Smooth muscle cell (in vitro differentiated cells): ENCODE data around the gene GNB3. TPM values are rescaled to one million over a fixed set of nuclear protein-coding genes. Genes with fewer than 3 reads are reported as not detected.

Source experiments
- DNase-seq: peaks from one replicate; lab custom pipeline; 2025; ENCODE audit not compliant: unreplicated experiment; lab: John Stamatoyannopoulos, UW
- H2AFZ ChIP-seq: fragments of 200-600 bp; sonication (generic); 2 replicates; pipeline ENCODE4 v1.6.0; 2016; ENCODE audit warnings: antibody characterized with exemption, low read depth, mild to moderate bottlenecking
- H3F3A ChIP-seq: fragments of 200-600 bp; sonication (generic); 2 replicates; pipeline ENCODE4 v1.6.0; 2017; ENCODE audit warnings: antibody characterized with exemption, low read depth
- H3K27ac ChIP-seq: fragments of 200-600 bp; sonication (generic); 2 replicates; pipeline ENCODE4 v1.5.1; 2016; ENCODE audit warnings: low read depth, mild to moderate bottlenecking
- H3K27me3 ChIP-seq: fragments of 200-600 bp; sonication (generic); 2 replicates; pipeline ENCODE4 v1.6.1; 2016; ENCODE audit warnings: low read depth, mild to moderate bottlenecking
- H3K36me3 ChIP-seq: fragments of 200-600 bp; sonication (generic); 2 replicates; pipeline ENCODE4 v1.5.1; 2016; ENCODE audit warnings: low read depth
- H3K4me1 ChIP-seq: fragments of 200-600 bp; sonication (generic); 2 replicates; pipeline ENCODE4 v1.5.1; 2016; ENCODE audit warnings: low read depth
- H3K4me2 ChIP-seq: fragments of 200-600 bp; sonication (generic); 2 replicates; pipeline ENCODE4 v1.6.0; 2016; ENCODE audit warnings: mild to moderate bottlenecking
- H3K4me3 ChIP-seq: fragments of 200-600 bp; sonication (generic); 2 replicates; pipeline ENCODE4 v1.5.1; 2016; ENCODE audit warnings: mild to moderate bottlenecking
- H3K79me2 ChIP-seq: fragments of 200-600 bp; sonication (generic); 2 replicates; pipeline ENCODE4 v1.6.0; 2016; ENCODE audit warnings: low read depth, mild to moderate bottlenecking
- H3K9ac ChIP-seq: fragments of 200-600 bp; sonication (generic); 2 replicates; pipeline ENCODE4 v1.6.0; 2016; ENCODE audit warnings: low read depth
- H3K9me3 ChIP-seq: fragments of 200-600 bp; sonication (generic); replicated peaks from 2 replicates; pipeline ENCODE4 v1.5.1; 2016; ENCODE audit warnings: low read depth
- H4K20me1 ChIP-seq: fragments of 200-600 bp; sonication (generic); 2 replicates; pipeline ENCODE4 v1.6.0; 2016; ENCODE audit warnings: low read depth
- WGBS: methylation state at CpG from one replicate; pipeline ENCODE4 v1.1.7; 2016; ENCODE audit warnings: low lambda C conversion rate; 5-methylcytosine and 5-hydroxymethylcytosine counted together
- polyA plus RNA-seq: library from polyadenylated mRNA; unstranded; fragments of >200 nt; fragmentation: Nextera tagmentation; extraction: Ambion mirVana; gene quantifications from 2 replicates; pipeline ENCODE4 v1.2.1, GENCODE V29; 2016
- total RNA-seq: library from RNA; depleted of rRNA; stranded (reverse); fragments of >200 nt; gene quantifications from 2 replicates; pipeline ENCODE4 v1.2.3, GENCODE V29; 2014
- TF ChIP-seq, protein P1 (sequence below): fragments of 200-600 bp; sonication (generic); IDR thresholded peaks from 2 replicates; pipeline ENCODE4 v1.5.1; 2017; ENCODE audit warnings: borderline replicate concordance, mild to moderate bottlenecking, antibody characterized with exemption; ENCODE audit not compliant: insufficient read depth, poor library complexity, severe bottlenecking

GNB3 gene
- total and polyA plus RNA-seq, 2 experiments from 2014 or later: 6.2 to 6.3 TPM

DNA sequence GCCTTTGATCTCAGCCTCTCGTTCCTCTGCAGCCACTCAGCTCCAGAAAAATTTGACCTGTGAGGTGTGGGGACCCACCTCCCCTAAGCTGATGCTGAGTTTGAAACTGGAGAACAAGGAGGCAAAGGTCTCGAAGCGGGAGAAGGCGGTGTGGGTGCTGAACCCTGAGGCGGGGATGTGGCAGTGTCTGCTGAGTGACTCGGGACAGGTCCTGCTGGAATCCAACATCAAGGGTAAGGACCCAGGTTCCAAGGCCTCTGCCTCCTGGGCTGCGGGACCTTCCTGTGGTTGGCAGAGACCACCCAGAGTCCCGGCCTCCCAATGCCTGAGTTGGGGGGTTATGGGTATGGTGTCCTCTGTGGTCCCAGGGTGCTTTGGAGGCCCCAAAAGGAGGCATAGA lies 23.6 kb upstream of the GNB3 start:
- H3K9me3 ChIP-seq: no peaks in the 10 kb centered on the region
- DNase-seq: no peak
- peaks cover 22% of the 10 kb centered on the region for H3K4me1 ChIP-seq
- TF ChIP-seq, protein P1, sequence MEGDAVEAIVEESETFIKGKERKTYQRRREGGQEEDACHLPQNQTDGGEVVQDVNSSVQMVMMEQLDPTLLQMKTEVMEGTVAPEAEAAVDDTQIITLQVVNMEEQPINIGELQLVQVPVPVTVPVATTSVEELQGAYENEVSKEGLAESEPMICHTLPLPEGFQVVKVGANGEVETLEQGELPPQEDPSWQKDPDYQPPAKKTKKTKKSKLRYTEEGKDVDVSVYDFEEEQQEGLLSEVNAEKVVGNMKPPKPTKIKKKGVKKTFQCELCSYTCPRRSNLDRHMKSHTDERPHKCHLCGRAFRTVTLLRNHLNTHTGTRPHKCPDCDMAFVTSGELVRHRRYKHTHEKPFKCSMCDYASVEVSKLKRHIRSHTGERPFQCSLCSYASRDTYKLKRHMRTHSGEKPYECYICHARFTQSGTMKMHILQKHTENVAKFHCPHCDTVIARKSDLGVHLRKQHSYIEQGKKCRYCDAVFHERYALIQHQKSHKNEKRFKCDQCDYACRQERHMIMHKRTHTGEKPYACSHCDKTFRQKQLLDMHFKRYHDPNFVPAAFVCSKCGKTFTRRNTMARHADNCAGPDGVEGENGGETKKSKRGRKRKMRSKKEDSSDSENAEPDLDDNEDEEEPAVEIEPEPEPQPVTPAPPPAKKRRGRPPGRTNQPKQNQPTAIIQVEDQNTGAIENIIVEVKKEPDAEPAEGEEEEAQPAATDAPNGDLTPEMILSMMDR: no peak
- no peaks in the 10 kb centered on the region for H3K27me3 ChIP-seq
- H3F3A ChIP-seq: no peaks in the 10 kb centered on the region
- H3K4me3 ChIP-seq: no peak overlapping the region
- no peak overlapping the region for H2AFZ ChIP-seq
- 91% methylated on average over 8 of the region's 8 CpGs for WGBS
- H3K36me3 ChIP-seq: no peaks in the 10 kb centered on the region
- H4K20me1 ChIP-seq: no peaks in the 10 kb centered on the region
- no peak overlapping the region for H3K9ac ChIP-seq
- H3K79me2 ChIP-seq: no peaks in the 10 kb centered on the region
- H3K4me2 ChIP-seq: no peak overlapping the region
- no peak overlapping the region for H3K27ac ChIP-seq

DNA sequence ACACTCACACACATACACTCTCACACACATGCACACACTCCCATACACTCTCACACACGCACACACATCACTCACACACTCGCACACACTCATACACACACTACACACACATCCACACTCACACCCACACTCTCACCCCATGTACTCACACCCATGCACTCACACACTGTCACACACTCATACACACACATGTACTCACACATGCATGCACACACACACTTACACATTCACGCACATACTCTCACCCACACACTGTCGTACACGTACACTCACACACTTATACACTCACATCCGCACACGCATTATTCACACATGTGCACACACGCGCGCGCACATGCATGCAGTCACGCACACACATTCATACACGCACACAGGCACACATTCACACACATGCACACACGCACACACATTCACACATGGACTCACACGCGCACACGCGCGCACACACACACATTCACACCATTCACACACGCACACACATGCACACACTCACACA lies 23.0 kb upstream of the GNB3 start:
- DNase-seq: no peak
- H2AFZ ChIP-seq: no peak overlapping the region
- WGBS: 93% methylated on average over 20 of the region's 20 CpGs

GRCh38 chr12:6818222-6818621 lies 22.5 kb upstream of the GNB3 start:
- peaks cover 25% of the 10 kb centered on the region for H3K4me1 ChIP-seq
- no peaks in the 10 kb centered on the region for H3K9me3 ChIP-seq
- H3K27me3 ChIP-seq: peaks cover 5% of the 10 kb centered on the region
- 69% methylated on average over 10 of the region's 10 CpGs for WGBS
- no peaks in the 10 kb centered on the region for H4K20me1 ChIP-seq
- H2AFZ ChIP-seq: no peak overlapping the region
- no peaks in the 10 kb centered on the region for H3K36me3 ChIP-seq
- no peak overlapping the region for H3K27ac ChIP-seq
- TF ChIP-seq, protein P1: no peak
- no peaks in the 10 kb centered on the region for H3K79me2 ChIP-seq
- H3K4me3 ChIP-seq: no peak overlapping the region
- H3F3A ChIP-seq: no peaks in the 10 kb centered on the region
- no peak overlapping the region for H3K9ac ChIP-seq
- DNase-seq: no peak
- H3K4me2 ChIP-seq: no peak overlapping the region

More for the DNA sequence above, 23.0 kb upstream of the GNB3 start:
- Histone ChIP-seq H3K4me3 (no peak overlapping the region), H3K4me1 (peaks cover 23% of the 10 kb centered on the region), H3K9ac (no peak overlapping the region), H3K27ac (no peak overlapping the region), H3K4me2 (no peak overlapping the region), H3K27me3 (peaks cover 2% of the 10 kb centered on the region), H3F3A (no peaks in the 10 kb centered on the region), H3K36me3 (no peaks in the 10 kb centered on the region), H4K20me1 (no peaks in the 10 kb centered on the region), H3K9me3 (no peaks in the 10 kb centered on the region), H3K79me2 (no peaks in the 10 kb centered on the region)
- TF ChIP-seq, protein P1: no peak

DNA sequence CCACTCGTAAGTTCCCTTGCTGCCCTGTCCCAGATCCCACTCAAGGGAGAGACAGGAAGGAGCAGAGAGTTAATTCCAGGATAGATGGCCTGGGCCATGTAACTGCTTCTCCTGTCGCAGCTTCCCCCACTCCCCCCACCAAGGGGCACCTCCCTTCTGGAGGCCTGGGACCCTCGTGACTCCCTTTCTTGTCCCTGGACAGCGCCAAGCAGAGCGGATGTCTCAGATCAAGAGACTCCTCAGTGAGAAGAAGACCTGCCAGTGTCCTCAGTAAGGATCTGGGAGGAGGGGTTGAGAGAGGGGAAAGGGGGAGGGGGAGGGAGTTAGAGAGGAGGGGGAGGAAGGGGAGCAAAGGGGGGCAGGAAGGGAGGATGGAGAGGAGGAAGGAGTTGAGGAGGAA lies 22.1 kb upstream of the GNB3 start:
- Histone ChIP-seq H3K79me2 (no peaks in the 10 kb centered on the region), H3K36me3 (no peaks in the 10 kb centered on the region), H3K9ac (no peak overlapping the region), H3F3A (no peaks in the 10 kb centered on the region), H3K27ac (no peak overlapping the region), H2AFZ (no peak overlapping the region), H3K4me1 (peaks cover 28% of the 10 kb centered on the region), H4K20me1 (no peaks in the 10 kb centered on the region), H3K27me3 (peaks cover 5% of the 10 kb centered on the region), H3K9me3 (no peaks in the 10 kb centered on the region), H3K4me2 (no peak overlapping the region), H3K4me3 (no peak overlapping the region)
- TF ChIP-seq, protein P1: no peak
- WGBS: 72% methylated on average over 5 of the region's 5 CpGs
- DNase-seq: no peak
